Activated T-cell treated with anti-CD3 and anti-CD28 coated beads, Interleukin-2, amount 50 U/mL, for 48 hours (primary cell): ENCODE results near the gene C9orf72.

Experiments
- DNase-seq, 2 experiments: peaks; one replicate each; pipeline ENCODE4 v3.0.0-alpha.2; 2020

Gene C9orf72

GRCh38 chr9:27537756-27538155 is 35.5 kb downstream of the C9orf72 start:
- no peak for DNase-seq

GRCh38 chr9:27537027-27537435 is 36.2 kb downstream of the C9orf72 start:
- no peak for DNase-seq

DNA sequence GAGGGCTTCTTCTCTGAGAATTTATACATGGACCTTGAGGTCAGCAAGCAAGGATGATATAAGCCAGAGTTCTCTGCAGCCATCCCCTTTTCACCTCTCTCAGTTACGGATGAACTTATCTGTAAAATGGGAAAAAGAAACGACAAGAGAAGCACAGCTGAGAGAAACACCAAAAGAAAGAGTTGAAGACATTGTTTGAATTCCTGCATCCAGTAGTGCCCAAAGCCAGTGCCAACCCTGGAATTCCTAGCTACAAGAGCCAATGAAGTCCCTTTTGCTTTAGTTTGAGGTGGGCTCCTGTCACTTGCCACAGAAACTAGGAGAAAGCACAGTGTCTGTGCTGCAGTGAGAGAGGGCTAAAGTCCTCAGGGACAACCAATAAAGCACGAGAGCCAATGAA is 37.1 kb downstream of the C9orf72 start:
- DNase-seq, result no peak

DNA sequence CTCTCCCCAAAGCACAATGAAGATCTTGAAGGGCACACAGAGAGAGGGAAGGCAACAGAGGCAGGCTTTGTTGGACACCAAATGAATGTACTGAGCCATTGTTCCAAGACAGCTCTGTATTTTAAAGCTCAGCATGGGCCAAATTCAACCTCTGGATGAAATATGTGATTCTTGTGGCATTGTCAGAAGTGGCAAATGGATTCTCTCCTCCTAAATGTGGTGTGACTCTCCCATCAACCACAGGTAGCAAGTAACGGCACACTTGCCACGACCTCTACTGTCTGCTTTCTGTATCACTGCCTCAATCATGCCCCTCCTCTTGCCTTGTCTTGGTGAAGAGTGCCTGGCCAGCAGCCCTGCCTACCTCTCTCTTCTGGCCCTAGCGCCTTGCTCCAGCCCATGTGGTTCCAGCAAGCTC is 37.6 kb downstream of the C9orf72 start:
- DNase-seq, result no peak

DNA sequence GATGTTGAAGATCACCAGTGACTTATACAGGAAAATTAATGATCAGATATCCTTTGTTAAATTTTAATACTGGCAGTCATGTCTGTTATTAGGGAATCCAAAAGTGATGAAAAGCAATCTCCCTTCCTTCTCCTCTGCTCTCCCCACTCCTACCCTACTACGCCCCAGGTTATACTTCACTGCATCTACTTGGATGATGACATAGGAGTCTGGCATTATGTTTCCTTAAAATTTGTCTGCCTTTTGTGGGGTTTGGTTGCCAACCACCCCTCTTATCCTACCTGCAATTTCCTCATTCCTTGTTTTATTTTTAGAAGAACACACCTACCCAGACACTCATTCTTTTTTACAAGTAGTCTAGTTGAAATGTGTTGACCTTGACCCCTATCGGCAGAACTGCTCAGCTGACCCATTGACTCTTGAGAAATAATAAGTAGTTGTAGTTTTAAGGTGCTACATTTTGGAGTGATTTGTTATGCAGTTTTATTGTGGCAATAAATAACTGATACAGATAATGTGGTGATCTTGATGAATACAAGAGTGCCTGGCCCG is 38.5 kb downstream of the C9orf72 start:
- no peak for DNase-seq

DNA sequence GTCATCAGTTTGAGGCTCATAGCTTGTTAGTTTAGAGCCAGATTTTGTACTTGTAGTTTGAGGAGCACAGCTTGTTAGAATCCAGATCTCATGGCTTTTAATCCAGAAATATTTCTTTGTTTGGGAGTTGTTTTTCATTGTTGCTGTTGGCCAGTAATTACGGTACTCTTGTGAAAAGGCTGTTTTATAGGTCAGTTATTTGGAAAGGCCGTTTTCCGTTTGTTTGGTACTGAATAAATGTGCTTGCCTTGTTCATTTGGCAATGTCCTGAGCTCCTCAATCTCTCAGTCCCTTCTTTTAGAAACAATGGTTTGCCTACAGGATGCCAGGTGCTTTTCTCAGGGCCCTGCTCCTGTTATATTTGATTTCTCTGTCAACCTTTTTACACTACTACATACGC is 39.1 kb downstream of the C9orf72 start:
- no peak for DNase-seq

DNA sequence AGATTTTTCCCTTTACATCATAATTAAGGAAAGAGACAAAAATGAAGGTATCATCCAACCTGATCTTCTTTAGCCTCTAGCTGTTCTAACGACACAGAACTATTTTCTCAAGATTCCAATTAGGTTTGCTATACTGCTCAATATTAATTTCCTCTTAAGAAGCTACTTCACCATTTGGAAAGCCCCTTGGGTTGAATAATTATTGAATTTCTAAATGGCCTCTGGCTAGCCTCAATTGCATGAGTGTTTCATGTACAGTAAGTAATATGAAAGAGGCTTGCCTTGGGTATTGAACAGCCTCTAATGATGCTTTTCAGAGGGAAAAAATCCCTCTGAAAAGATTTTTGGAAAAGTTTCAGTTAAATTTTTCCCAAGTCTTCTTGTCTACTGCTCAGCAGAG is 40.0 kb downstream of the C9orf72 start:
- DNase-seq, result no peak

GRCh38 chr9:27532046-27532445 is 41.2 kb downstream of the C9orf72 start:
- DNase-seq, result no peak

GRCh38 chr9:27530915-27531755 is 42.1 kb downstream of the C9orf72 start:
- no peak for DNase-seq

- peak; percentile 86 to 88 for DNase-seq
These were observed 43.7 kb downstream of the C9orf72 start, which contains the start of gene MOB3B for GRCh38 chr9:27529316-27530278. Gene MOB3B, minus strand, starts transcription at chr9:27529814. Its CDS starts 74,264 bp downstream, at chr9:27455550.

- peak; percentile 65 to 68 for DNase-seq
These were observed 44.4 kb downstream of the C9orf72 start for GRCh38 chr9:27528886-27529315.

GRCh38 chr9:27528076-27528885 is 45.0 kb downstream of the C9orf72 start:
- peak; percentile 66 to 72 for DNase-seq

DNA sequence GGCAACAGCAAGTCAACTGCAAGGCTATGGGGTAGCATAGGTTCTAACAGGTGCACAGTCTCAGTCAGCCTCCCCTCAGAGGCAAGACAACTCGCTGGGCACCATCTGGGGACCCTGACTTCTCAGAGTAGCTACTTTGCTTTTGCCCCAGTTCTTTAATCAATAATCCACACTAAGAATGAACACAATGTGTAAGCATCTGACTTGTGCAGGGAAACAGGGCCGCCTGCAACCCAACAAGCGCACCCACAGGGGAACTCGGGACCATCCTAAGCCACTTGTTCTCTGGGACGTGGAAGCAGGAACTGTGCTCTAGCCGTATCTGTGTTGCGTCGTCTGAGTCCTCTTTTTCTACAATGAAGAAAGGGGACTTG is 45.6 kb downstream of the C9orf72 start:
- DNase-seq, result no peak

DNA sequence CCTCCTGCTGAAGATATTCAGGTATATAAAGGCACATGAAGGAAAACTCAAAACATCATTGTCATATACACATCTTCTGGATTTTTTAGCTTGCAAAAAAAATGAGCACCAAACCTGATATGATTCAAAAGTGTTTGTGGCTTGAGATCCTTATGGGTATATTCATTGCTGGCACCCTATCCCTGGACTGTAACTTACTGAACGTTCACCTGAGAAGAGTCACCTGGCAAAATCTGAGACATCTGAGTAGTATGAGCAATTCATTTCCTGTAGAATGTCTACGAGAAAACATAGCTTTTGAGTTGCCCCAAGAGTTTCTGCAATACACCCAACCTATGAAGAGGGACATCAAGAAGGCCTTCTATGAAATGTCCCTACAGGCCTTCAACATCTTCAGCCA is 49.0 kb downstream of the C9orf72 start, which contains the start of gene IFNK:
Gene IFNK (plus strand): TSS at position 55 of the 400 bp plus-strand sequence. CDS start 47 bp downstream, at position 102.
- no peak for DNase-seq

GRCh38 chr9:27523141-27523540 is 50.1 kb downstream of the C9orf72 start:
- no peak for DNase-seq

GRCh38 chr9:27520986-27521385 is 52.3 kb downstream of the C9orf72 start:
- no peak for DNase-seq

- no peak for DNase-seq
These were observed 53.5 kb downstream of the C9orf72 start for GRCh38 chr9:27519466-27520465.

- DNase-seq, result no peak
These were observed 54.5 kb downstream of the C9orf72 start for GRCh38 chr9:27518809-27519208.

DNA sequence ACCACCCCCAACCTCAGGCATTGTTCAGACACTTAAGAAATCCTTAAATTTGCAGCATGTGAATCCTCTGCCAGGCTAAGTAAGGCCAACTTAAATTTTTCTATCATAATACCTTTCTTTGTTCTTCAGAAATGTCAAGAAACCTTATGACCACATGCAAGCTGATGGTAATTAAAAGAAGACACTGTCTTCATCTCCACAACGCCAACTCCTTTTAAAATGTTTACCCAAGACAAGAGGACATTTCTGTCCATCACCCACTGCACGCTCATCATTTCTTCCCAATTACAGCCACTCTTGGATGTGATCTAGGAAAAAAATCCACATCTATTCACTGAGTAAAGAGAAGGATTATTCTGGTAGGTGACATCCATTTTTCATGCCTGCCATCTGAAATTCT is 55.3 kb downstream of the C9orf72 start:
- no peak for DNase-seq

- no peak for DNase-seq
These were observed 58.7 kb downstream of the C9orf72 start for GRCh38 chr9:27514551-27514950.

DNA sequence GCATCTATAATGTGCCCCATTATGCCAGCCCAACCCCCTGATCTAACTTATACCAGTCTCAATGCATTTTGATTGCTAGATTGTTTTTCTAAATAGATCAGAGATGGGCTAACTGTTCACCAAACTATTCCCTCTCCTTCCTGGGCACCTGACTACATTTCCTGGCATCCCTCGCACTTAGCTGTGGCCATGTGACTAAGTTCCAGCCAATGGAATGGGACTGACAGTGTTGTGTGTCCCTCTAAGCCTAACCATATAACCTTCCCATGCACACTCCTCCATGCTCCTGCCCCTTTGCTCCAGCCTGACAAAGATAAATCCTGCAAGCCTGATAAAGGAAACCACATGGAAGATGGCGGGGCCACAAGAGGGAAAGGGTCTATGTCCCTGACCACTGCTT is 61.5 kb downstream of the C9orf72 start:
- no peak for DNase-seq
